Lower lobe of right lung (tissue), 2 donors: ENCODE measurements around the gene KCNAB2. TPM values are rescaled to one million over a fixed set of nuclear protein-coding genes. Genes with fewer than 3 reads are reported as not detected.

ENCODE experiments used
- ATAC-seq, 2 donors: fragments of 200-7000 bp; cut with Tn5 transposase; one replicate each; pipeline ENCODE4 v1.9.1; 2020 to 2022; ENCODE audit warnings: mild to moderate bottlenecking in 2 of 2, moderate library complexity in 2 of 2
- DNase-seq: peaks from one replicate; pipeline ENCODE4 v3.0.0-alpha.2; 2020
- H3K27ac ChIP-seq: fragments of 200-600 bp; one replicate; pipeline ENCODE4 v1.8.0; 2022
- H3K27me3 ChIP-seq: fragments of 200-600 bp; one replicate; pipeline ENCODE4 v1.8.0; 2022; ENCODE audit warnings: low read depth
- H3K36me3 ChIP-seq: fragments of 200-600 bp; one replicate; pipeline ENCODE4 v1.8.0; 2022; ENCODE audit warnings: mild to moderate bottlenecking
- H3K4me1 ChIP-seq: fragments of 200-600 bp; one replicate; pipeline ENCODE4 v1.8.0; 2022
- H3K4me3 ChIP-seq: fragments of 200-600 bp; one replicate; pipeline ENCODE4 v1.8.0; 2022; ENCODE audit warnings: mild to moderate bottlenecking
- H3K9me3 ChIP-seq: fragments of 200-600 bp; one replicate; pipeline ENCODE4 v1.8.0; 2022
- CTCF ChIP-seq: fragments of 200-600 bp; IDR thresholded peaks from one replicate; pipeline ENCODE4 v1.8.0; 2022; ENCODE audit warnings: antibody characterized with exemption, mild to moderate bottlenecking
- intact Hi-C: fragments of 100-400 bp; cut with DNase I; formaldehyde crosslinking; loops from one replicate; pipeline ENCODE4 v1.11.0; 2022
- total RNA-seq: library from RNA; stranded (reverse); fragmentation: NEBNext Ultra II Directional; extraction: Animal tissue kit (Norgen Biotek cat#: 25700); gene quantifications from one replicate; pipeline ENCODE4 v1.2.1, GENCODE V29; 2021
- donor health status: DM: no; HTN: yes; CAD: no; lungs with severe emphysema.

The KCNAB2 gene
- total RNA-seq, 1 donor from 2014 or later, result 119 TPM

DNA sequence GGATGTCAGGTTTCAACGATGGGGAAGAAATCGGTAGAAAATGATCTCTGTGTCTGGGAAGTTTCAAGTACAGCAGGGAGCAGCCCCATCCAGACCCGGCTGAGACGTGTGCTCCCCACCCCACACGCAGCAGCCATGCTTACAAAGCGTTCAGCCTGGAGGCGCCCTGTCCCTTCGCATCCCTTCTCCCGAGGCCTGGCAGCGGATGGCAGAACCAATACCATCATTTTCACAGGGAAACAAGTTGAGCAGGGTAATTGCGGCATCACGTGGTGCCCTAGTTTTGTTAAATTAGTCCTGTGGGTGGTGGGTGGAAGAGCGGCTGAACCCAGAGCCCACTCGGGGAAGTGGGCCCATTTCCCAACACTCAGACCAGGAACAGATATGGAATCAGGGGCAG is 23.9 kb downstream of the KCNAB2 start:
- Histone ChIP-seq H3K27me3 (no peaks in the 10 kb centered on the region), H3K27ac (no peak overlapping the region), H3K9me3 (no peaks in the 10 kb centered on the region), H3K36me3 (peaks cover 13% of the 10 kb centered on the region), H3K4me1 (no peaks in the 10 kb centered on the region), H3K4me3 (no peak overlapping the region)
- ATAC-seq (no peak), DNase-seq (no peak)
- no peak for TF ChIP-seq CTCF
- intact Hi-C loops, result no loop called here

DNA sequence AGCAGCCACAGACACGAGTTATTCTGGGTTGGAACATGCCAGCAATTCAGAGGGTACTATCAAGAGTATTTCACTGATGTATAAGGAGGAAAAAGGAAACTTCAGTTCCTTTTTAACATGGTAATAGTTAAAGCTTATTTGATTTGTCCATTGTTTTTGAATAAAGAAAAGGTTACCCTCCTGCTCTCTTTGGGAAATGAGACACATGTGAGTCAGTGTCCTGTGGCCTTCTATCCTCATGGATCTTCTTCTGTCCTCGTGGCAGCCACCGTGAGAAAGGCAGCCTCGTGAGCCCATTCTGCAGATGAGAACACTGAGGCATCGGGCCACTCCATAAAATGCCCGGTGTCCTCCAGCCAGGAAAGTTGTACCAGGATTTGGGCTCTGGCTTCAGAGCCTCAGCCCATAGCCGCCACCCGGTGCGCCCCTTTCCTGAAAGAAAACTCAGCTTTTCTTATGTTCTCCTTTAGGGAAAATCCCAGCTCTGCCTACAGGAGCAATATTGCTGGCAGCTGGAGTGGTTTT is 24.8 kb downstream of the KCNAB2 start:
- no peak for ATAC-seq

DNA sequence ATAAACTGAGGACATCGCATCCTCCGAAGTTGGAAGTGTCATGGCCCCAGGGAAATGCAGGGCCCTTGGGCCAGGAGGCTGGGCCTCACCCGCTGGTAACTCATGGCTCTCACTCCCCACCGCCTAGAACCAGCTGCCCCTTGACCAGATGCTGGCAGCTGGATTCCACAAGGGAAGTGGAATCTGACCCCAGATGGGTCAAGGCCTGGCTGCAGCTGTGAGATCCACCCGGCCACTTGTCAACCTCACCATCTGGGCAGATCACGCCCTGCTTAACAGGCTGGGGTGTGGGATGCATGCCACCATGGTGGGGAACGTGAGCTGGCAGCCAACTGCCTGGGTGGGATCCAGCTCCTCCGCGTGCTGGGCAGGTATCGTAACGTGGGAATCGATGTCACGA is 25.5 kb downstream of the KCNAB2 start:
- ATAC-seq (no peak), DNase-seq (no peak)
- H3K27me3 ChIP-seq, result no peaks in the 10 kb centered on the region
- no peaks in the 10 kb centered on the region for H3K9me3 ChIP-seq
- H3K27ac ChIP-seq, result no peak overlapping the region
- no peak for TF ChIP-seq CTCF
- no peak overlapping the region for H3K4me3 ChIP-seq
- H3K36me3 ChIP-seq, result peaks cover 22% of the 10 kb centered on the region
- H3K4me1 ChIP-seq, result no peaks in the 10 kb centered on the region
- intact Hi-C loops, result no loop called here

More for the DNA sequence above, 24.8 kb downstream of the KCNAB2 start:
- intact Hi-C loops, result no loop called here
- Histone ChIP-seq H3K4me1 (no peaks in the 10 kb centered on the region), H3K4me3 (no peak overlapping the region), H3K36me3 (peaks cover 18% of the 10 kb centered on the region), H3K27ac (no peak overlapping the region), H3K9me3 (no peaks in the 10 kb centered on the region), H3K27me3 (no peaks in the 10 kb centered on the region)
- TF ChIP-seq CTCF, result no peak
- DNase-seq, result no peak

- TF ChIP-seq CTCF, result no peak
- DNase-seq, result peak; percentile 29
- intact Hi-C loops, result no loop called here
- Histone ChIP-seq H3K9me3 (no peaks in the 10 kb centered on the region), H3K4me1 (no peaks in the 10 kb centered on the region), H3K27me3 (no peaks in the 10 kb centered on the region), H3K27ac (no peak overlapping the region), H3K36me3 (peaks cover 27% of the 10 kb centered on the region), H3K4me3 (no peak overlapping the region)
- no peak for ATAC-seq
These were observed 27.2 kb downstream of the KCNAB2 start for GRCh38 chr1:6072774-6073479.

GRCh38 chr1:6073480-6074053 is 27.9 kb downstream of the KCNAB2 start:
- intact Hi-C loops, result no loop called here
- no peak for ATAC-seq
- H3K4me1 ChIP-seq, result no peaks in the 10 kb centered on the region
- no peak overlapping the region for H3K27ac ChIP-seq
- no peaks in the 10 kb centered on the region for H3K27me3 ChIP-seq
- no peak for TF ChIP-seq CTCF
- H3K4me3 ChIP-seq, result no peak overlapping the region
- H3K9me3 ChIP-seq, result no peaks in the 10 kb centered on the region
- peak; percentile 42 for DNase-seq
- peaks cover 27% of the 10 kb centered on the region for H3K36me3 ChIP-seq
